ENCODE measurements around the gene ASPSCR1. TPM values are rescaled to one million over a fixed set of nuclear protein-coding genes. Genes with fewer than 3 reads are reported as not detected.
A peak's percentile ranks its signal among the peaks of the same experiment; 100 is the strongest.

The ASPSCR1 gene
- total and polyA plus RNA-seq, 2 of the 13 experiments (the other 11 are each of a cell fraction or from before 2014, with no cell fraction given) = 274 to 314 TPM

- TF ChIP-seq, protein P1, sequence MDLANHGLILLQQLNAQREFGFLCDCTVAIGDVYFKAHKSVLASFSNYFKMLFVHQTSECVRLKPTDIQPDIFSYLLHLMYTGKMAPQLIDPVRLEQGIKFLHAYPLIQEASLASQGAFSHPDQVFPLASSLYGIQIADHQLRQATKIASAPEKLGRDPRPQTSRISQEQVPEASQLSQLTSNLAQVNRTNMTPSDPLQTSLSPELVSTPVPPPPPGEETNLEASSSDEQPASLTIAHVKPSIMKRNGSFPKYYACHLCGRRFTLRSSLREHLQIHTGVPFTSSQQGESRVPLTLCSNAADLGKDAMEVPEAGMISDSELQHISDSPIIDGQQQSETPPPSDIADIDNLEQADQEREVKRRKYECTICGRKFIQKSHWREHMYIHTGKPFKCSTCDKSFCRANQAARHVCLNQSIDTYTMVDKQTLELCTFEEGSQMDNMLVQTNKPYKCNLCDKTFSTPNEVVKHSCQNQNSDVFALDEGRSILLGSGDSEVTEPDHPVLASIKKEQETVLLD (CRISPR knock-in tag; IDR thresholded peaks at IDR 0.05; ENCODE audit: low read depth) = no peak
- TF ChIP-seq ZNF557 (CRISPR knock-in tag; IDR thresholded peaks at IDR 0.05) (no peak), SAFB2 (CRISPR knock-in tag; IDR thresholded peaks at IDR 0.05; ENCODE audit: borderline replicate concordance, low read depth) (no peak), ZIK1 (CRISPR knock-in tag; IDR thresholded peaks at IDR 0.05; ENCODE audit: borderline replicate concordance, low read depth) (no peak), POLR2G (IDR thresholded peaks at IDR 0.05; ENCODE audit: low read depth, low read length) (peak; percentile 0), TBP (CRISPR knock-in tag; IDR thresholded peaks at IDR 0.05) (no peak), AGO2 (optimal IDR thresholded peaks at IDR 0.05; ENCODE audit: low read depth, low read length) (peak; percentile 45), ZNF253 (CRISPR knock-in tag; IDR thresholded peaks at IDR 0.05; ENCODE audit: borderline replicate concordance) (no peak), ZNF337 (CRISPR knock-in tag; IDR thresholded peaks at IDR 0.05; ENCODE audit: borderline replicate concordance, low read depth) (no peak), ZNF549 (CRISPR knock-in tag; IDR thresholded peaks at IDR 0.05) (no peak), ZNF256 (CRISPR knock-in tag; conservative IDR thresholded peaks at IDR 0.05) (no peak), FOXM1 (CRISPR knock-in tag; IDR thresholded peaks at IDR 0.05) (no peak), AGO1 (IDR thresholded peaks at IDR 0.05; ENCODE audit: low read depth, low read length, poor library complexity, severe bottlenecking) (peak; percentile 49), TFAP4 (IDR thresholded peaks at IDR 0.05; ENCODE audit: borderline replicate concordance, low read depth) (no peak), ZNF891 (CRISPR knock-in tag; IDR thresholded peaks at IDR 0.05) (no peak), ZNF292 (CRISPR knock-in tag; IDR thresholded peaks at IDR 0.05; ENCODE audit: borderline replicate concordance, low read depth) (no peak), GTF3A (CRISPR knock-in tag; conservative IDR thresholded peaks at IDR 0.05) (no peak), RFX5 (IDR thresholded peaks at IDR 0.05; ENCODE audit: low read depth, low read length) (no peak)
- TF ChIP-seq, protein P2, sequence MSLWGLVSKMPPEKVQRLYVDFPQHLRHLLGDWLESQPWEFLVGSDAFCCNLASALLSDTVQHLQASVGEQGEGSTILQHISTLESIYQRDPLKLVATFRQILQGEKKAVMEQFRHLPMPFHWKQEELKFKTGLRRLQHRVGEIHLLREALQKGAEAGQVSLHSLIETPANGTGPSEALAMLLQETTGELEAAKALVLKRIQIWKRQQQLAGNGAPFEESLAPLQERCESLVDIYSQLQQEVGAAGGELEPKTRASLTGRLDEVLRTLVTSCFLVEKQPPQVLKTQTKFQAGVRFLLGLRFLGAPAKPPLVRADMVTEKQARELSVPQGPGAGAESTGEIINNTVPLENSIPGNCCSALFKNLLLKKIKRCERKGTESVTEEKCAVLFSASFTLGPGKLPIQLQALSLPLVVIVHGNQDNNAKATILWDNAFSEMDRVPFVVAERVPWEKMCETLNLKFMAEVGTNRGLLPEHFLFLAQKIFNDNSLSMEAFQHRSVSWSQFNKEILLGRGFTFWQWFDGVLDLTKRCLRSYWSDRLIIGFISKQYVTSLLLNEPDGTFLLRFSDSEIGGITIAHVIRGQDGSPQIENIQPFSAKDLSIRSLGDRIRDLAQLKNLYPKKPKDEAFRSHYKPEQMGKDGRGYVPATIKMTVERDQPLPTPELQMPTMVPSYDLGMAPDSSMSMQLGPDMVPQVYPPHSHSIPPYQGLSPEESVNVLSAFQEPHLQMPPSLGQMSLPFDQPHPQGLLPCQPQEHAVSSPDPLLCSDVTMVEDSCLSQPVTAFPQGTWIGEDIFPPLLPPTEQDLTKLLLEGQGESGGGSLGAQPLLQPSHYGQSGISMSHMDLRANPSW (CRISPR knock-in tag; IDR thresholded peaks at IDR 0.05; ENCODE audit: borderline replicate concordance) = no peak
- TF ChIP-seq, protein P3, sequence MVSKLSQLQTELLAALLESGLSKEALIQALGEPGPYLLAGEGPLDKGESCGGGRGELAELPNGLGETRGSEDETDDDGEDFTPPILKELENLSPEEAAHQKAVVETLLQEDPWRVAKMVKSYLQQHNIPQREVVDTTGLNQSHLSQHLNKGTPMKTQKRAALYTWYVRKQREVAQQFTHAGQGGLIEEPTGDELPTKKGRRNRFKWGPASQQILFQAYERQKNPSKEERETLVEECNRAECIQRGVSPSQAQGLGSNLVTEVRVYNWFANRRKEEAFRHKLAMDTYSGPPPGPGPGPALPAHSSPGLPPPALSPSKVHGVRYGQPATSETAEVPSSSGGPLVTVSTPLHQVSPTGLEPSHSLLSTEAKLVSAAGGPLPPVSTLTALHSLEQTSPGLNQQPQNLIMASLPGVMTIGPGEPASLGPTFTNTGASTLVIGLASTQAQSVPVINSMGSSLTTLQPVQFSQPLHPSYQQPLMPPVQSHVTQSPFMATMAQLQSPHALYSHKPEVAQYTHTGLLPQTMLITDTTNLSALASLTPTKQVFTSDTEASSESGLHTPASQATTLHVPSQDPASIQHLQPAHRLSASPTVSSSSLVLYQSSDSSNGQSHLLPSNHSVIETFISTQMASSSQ (IDR thresholded peaks at IDR 0.05; ENCODE audit: low read depth) = no peak
- TF ChIP-seq, protein P3 (CRISPR knock-in tag; IDR thresholded peaks at IDR 0.05; ENCODE audit: borderline replicate concordance) = no peak
These were observed 82.0 kb downstream of the ASPSCR1 start (continued) for GRCh38 chr17:82059272-82060000.
